H1 (cell line): ENCODE results near the gene B4GALNT1. TPM values are rescaled to one million over a fixed set of nuclear protein-coding genes. Genes with fewer than 3 reads are reported as not detected.
"Not testable (repeated sequence)": the region's sequence is repeated elsewhere in the genome, so short reads cannot be mapped to it uniquely, and the experiment has no call there.

Source experiments
- CTCF ChIA-PET: fragments of 300-600 bp; sonication (Branson Sonifier 250); formaldehyde crosslinking; loops from one replicate; lab custom pipeline; 2021; ENCODE audit not compliant: partially characterized antibody; lab: Charles Lee
- POLR2A ChIA-PET: fragments of 300-600 bp; sonication (Branson Sonifier 250); formaldehyde crosslinking; loops from one replicate; lab custom pipeline; 2021; ENCODE audit warnings: inconsistent platforms; ENCODE audit not compliant: partially characterized antibody; lab: Charles Lee
- DNase-seq, 2 experiments: peaks; one replicate each; pipeline versions ENCODE4 v3.0.0 to v3.0.0-alpha.2; 2010 to 2022; ENCODE audit warnings: low spot score in 2 of 2, low read depth in 1 of 2, mixed read lengths in 1 of 2
- FAIRE-seq: peaks from 2 replicates; lab custom pipeline; 2011; peaks lifted over from hg19 to GRCh38; lab: Jason Lieb, UNC
- H2AFZ ChIP-seq: 2 replicates; pipeline ENCODE4 v1.8.1; 2012; ENCODE audit warnings: low read length, inconsistent platforms
- H2AK5ac ChIP-seq: 2 replicates; pipeline ENCODE4 v1.6.1; 2013; ENCODE audit warnings: low read depth, low read length
- H2BK120ac ChIP-seq: replicated peaks from 2 replicates; pipeline ENCODE3; 2013; ENCODE audit warnings: low read depth, low read length, inconsistent platforms
- H2BK12ac ChIP-seq: 2 replicates; pipeline ENCODE4 v1.6.1; 2013; ENCODE audit warnings: low read depth, low read length
- H2BK15ac ChIP-seq: 2 replicates; pipeline ENCODE4 v1.6.1; 2013; ENCODE audit warnings: low read length
- H2BK20ac ChIP-seq: 2 replicates; pipeline ENCODE4 v1.6.1; 2013; ENCODE audit warnings: low read length
- H2BK5ac ChIP-seq: 2 replicates; pipeline ENCODE4 v1.6.1; 2013; ENCODE audit warnings: low read depth, low read length
- H3K14ac ChIP-seq: 2 replicates; pipeline ENCODE4 v1.6.1; 2013; ENCODE audit warnings: inconsistent platforms; ENCODE audit not compliant: insufficient read length
- H3K18ac ChIP-seq: 2 replicates; pipeline ENCODE4 v1.6.1; 2013; ENCODE audit warnings: low read length; ENCODE audit errors: extremely low read depth
- H3K23ac ChIP-seq: 2 replicates; pipeline ENCODE4 v1.6.1; 2013; ENCODE audit warnings: inconsistent platforms; ENCODE audit not compliant: insufficient read length
- H3K23me2 ChIP-seq: 2 replicates; pipeline ENCODE4 v1.6.1; 2013; ENCODE audit warnings: low read depth, low read length
- H3K27ac ChIP-seq: 2 replicates; pipeline ENCODE4 v1.6.1; 2011; ENCODE audit warnings: low read depth, low read length, inconsistent platforms
- H3K27me3 ChIP-seq, 4 experiments: replicated peaks in 1 of 4; 1 replicate in 1 of 4; 2 replicates in 3 of 4; pipeline versions ENCODE4 v1.6.1 to v1.8.1; 2011 to 2013; ENCODE audit warnings: low read length in 3 of 4, mild to moderate bottlenecking in 3 of 4, inconsistent platforms in 2 of 4, mixed read lengths in 2 of 4, moderate library complexity in 1 of 4; ENCODE audit not compliant: control insufficient read depth in 3 of 4, insufficient read depth in 3 of 4; ENCODE audit errors: extremely low read depth in 1 of 4
- H3K36me3 ChIP-seq, 4 experiments: 2 replicates each; pipeline versions ENCODE4 v1.6.1 to v1.8.1; 2011 to 2013; ENCODE audit warnings: mild to moderate bottlenecking in 4 of 4, low read length in 3 of 4, moderate library complexity in 2 of 4, control low read depth in 1 of 4, inconsistent platforms in 1 of 4; ENCODE audit not compliant: insufficient read depth in 4 of 4, control insufficient read depth in 2 of 4
- H3K4ac ChIP-seq: replicated peaks from 2 replicates; pipeline ENCODE3; 2013; ENCODE audit warnings: low read length, low read depth, mixed read lengths, inconsistent platforms; ENCODE audit not compliant: insufficient read length
- H3K4me1 ChIP-seq, 4 experiments: replicated peaks in 1 of 4; 1 replicate in 1 of 4; 2 replicates in 3 of 4; pipeline versions ENCODE4 v1.6.1 to v1.8.1; 2011 to 2013; ENCODE audit warnings: low read length in 3 of 4, inconsistent platforms in 2 of 4, mixed read lengths in 1 of 4; ENCODE audit not compliant: insufficient read depth in 4 of 4, control insufficient read depth in 3 of 4
- H3K4me2 ChIP-seq, 2 experiments: 2 replicates each; pipeline versions ENCODE4 v1.6.1 to v1.8.1; 2011 to 2013; ENCODE audit warnings: low read depth in 2 of 2, low read length in 2 of 2, control low read depth in 1 of 2, inconsistent platforms in 1 of 2, mild to moderate bottlenecking in 1 of 2; ENCODE audit not compliant: insufficient read depth in 1 of 2
- H3K4me3 ChIP-seq, 4 experiments: fragments of 200-600, 300-600 bp in 1 of 4; sonication (generic), shearing (Covaris generic), sonication (Bioruptor Twin) in 1 of 4; 2 replicates each; pipeline versions ENCODE4 v1.5.1 to v1.8.1; 2011 to 2016; ENCODE audit warnings: low read length in 4 of 4, low read depth in 3 of 4, control low read depth in 2 of 4, inconsistent platforms in 2 of 4, mild to moderate bottlenecking in 2 of 4, mixed read lengths in 1 of 4, moderate library complexity in 1 of 4; ENCODE audit not compliant: insufficient read depth in 2 of 4; ENCODE audit errors: extremely low read depth in 1 of 4
- H3K56ac ChIP-seq: replicated peaks from 2 replicates; pipeline ENCODE3; 2013; ENCODE audit warnings: low read depth, mild to moderate bottlenecking, mixed read lengths, low read length, inconsistent platforms; ENCODE audit not compliant: insufficient read length
- H3K79me1 ChIP-seq: 2 replicates; pipeline ENCODE4 v1.6.1; 2013; ENCODE audit warnings: low read depth, low read length, control low read depth
- H3K79me2 ChIP-seq, 2 experiments: 2 replicates each; pipeline versions ENCODE4 v1.6.1 to v1.8.1; 2012 to 2013; ENCODE audit warnings: low read length in 2 of 2, mild to moderate bottlenecking in 2 of 2, inconsistent platforms in 1 of 2; ENCODE audit not compliant: insufficient read depth in 2 of 2, control insufficient read depth in 1 of 2
- H3K9ac ChIP-seq, 4 experiments: replicated peaks in 1 of 4; 1 replicate in 1 of 4; 2 replicates in 3 of 4; pipeline versions ENCODE4 v1.6.1 to v1.8.1; 2011 to 2013; ENCODE audit warnings: low read depth in 3 of 4, low read length in 3 of 4, control low read depth in 2 of 4, mild to moderate bottlenecking in 2 of 4, moderate library complexity in 2 of 4, inconsistent platforms in 1 of 4; ENCODE audit errors: extremely low read depth in 1 of 4
- H3K9me3 ChIP-seq, 2 experiments: 2 replicates each; pipeline versions ENCODE4 v1.6.1 to v1.8.1; 2012 to 2013; ENCODE audit warnings: mild to moderate bottlenecking in 2 of 2, moderate library complexity in 2 of 2, control low read depth in 1 of 2, inconsistent platforms in 1 of 2, low read depth in 1 of 2, low read length in 1 of 2, mixed read lengths in 1 of 2; ENCODE audit not compliant: insufficient read depth in 2 of 2
- H4K20me1 ChIP-seq, 2 experiments: replicated peaks in 1 of 2; 2 replicates each; pipeline versions ENCODE3 to v1.8.1; 2011 to 2013; ENCODE audit warnings: inconsistent platforms in 2 of 2, low read length in 2 of 2, mild to moderate bottlenecking in 1 of 2; ENCODE audit not compliant: insufficient read depth in 2 of 2, control insufficient read depth in 1 of 2
- H4K5ac ChIP-seq: 2 replicates; pipeline ENCODE4 v1.6.1; 2013; ENCODE audit warnings: low read length, low read depth, mixed read lengths, inconsistent platforms; ENCODE audit not compliant: insufficient read length
- H4K8ac ChIP-seq: 2 replicates; pipeline ENCODE4 v1.8.0; 2013; ENCODE audit warnings: mild to moderate bottlenecking, moderate library complexity, low read length, inconsistent platforms; ENCODE audit not compliant: insufficient read depth; ENCODE audit errors: extremely low read depth
- H4K91ac ChIP-seq: replicated peaks from 2 replicates; pipeline ENCODE3; 2013; ENCODE audit warnings: low read length, mixed read lengths, inconsistent platforms; ENCODE audit not compliant: insufficient read length
- WGBS, 2 experiments: shearing (Covaris generic) in 1 of 2; methylation state at CpG; one replicate each; pipeline versions ENCODE4 v1.1.6 to v1.1.7; 2013 to 2015; ENCODE audit warnings: low lambda C conversion rate in 2 of 2, mixed read lengths in 2 of 2, inconsistent platforms in 1 of 2, low coverage in 1 of 2, missing lambda C conversion rate in 1 of 2; ENCODE audit not compliant: insufficient replicate concordance in 2 of 2, insufficient coverage in 1 of 2, insufficient read length in 1 of 2; ENCODE audit errors: extremely low coverage in 1 of 2, missing lambda C conversion rate in 1 of 2; 5-methylcytosine and 5-hydroxymethylcytosine counted together
- polyA plus RNA-seq, 7 experiments: library from polyadenylated mRNA; depleted of rRNA in 3 of 7; stranded (reverse) in 5 of 7; unstranded in 2 of 7; fragments of >200 nt in 5 of 7; fragments of 200-250 nt in 2 of 7; gene quantifications; 1 replicate in 5 of 7; 2 replicates in 1 of 7; 4 replicates in 1 of 7; pipeline versions ENCODE4 v1.2.1 to v1.2.3, GENCODE V29; 2011 to 2013; ENCODE audit warnings: missing spikeins in 2 of 7, mixed read lengths in 2 of 7
- total RNA-seq: library from RNA; stranded (reverse); fragmentation: NEBNext Ultra II Directional; extraction: Animal tissue kit (Norgen Biotek cat#: 25700); gene quantifications from 2 replicates; pipeline ENCODE4 v1.2.1, GENCODE V29; 2021

Gene B4GALNT1
- total and polyA plus RNA-seq, 2 of the 8 experiments (the other 6 are each of a cell fraction or from before 2014, with no cell fraction given), result 1.5 to 2.3 TPM

GRCh38 chr12:57671811-57672210 is 38.8 kb upstream of the B4GALNT1 start:
- not testable (repeated sequence) for H4K8ac ChIP-seq, H3K23me2 ChIP-seq, H3K79me2 ChIP-seq, H4K5ac ChIP-seq, H2AK5ac ChIP-seq, H3K79me1 ChIP-seq, H3K4ac ChIP-seq, H3K9ac ChIP-seq, H2BK20ac ChIP-seq, H2AFZ ChIP-seq, H2BK12ac ChIP-seq, H2BK5ac ChIP-seq, H3K27ac ChIP-seq, H4K20me1 ChIP-seq, H3K4me3 ChIP-seq, DNase-seq, H3K27me3 ChIP-seq, H3K4me1 ChIP-seq, H3K14ac ChIP-seq, FAIRE-seq, H3K4me2 ChIP-seq, H2BK120ac ChIP-seq, H3K18ac ChIP-seq, H3K23ac ChIP-seq, H4K91ac ChIP-seq, H3K36me3 ChIP-seq, H2BK15ac ChIP-seq, H3K56ac ChIP-seq
- CTCF ChIA-PET, result interaction anchor here (1.1 to 2.0 kb wide), 4 partner anchors 16 to 88 kb away, joined by 3 to 6 read pairs (median 5); no protein-coding TSS in a partner anchor
- WGBS, 2 experiments, result 88% methylated on average over 3 of the region's 3 CpGs; no CpG with 5 or more reads in 1 of the 2 experiments
- POLR2A ChIA-PET, result interaction anchor here (2.2 kb wide), 1 partner anchor 19 kb away, joined by 6 read pairs; no protein-coding TSS in a partner anchor
- peaks cover 2 to 18% of the 10 kb centered on the region in 2 experiments for H3K9me3 ChIP-seq

- H3K4me1 ChIP-seq, H3K4ac ChIP-seq, H3K4me2 ChIP-seq, H4K8ac ChIP-seq, H2BK120ac ChIP-seq, H3K18ac ChIP-seq, H3K56ac ChIP-seq, H2BK20ac ChIP-seq, H3K9ac ChIP-seq, H4K91ac ChIP-seq, H2AK5ac ChIP-seq, H2BK5ac ChIP-seq, H3K14ac ChIP-seq, H4K5ac ChIP-seq, H2BK12ac ChIP-seq, H3K27me3 ChIP-seq, H3K23ac ChIP-seq, DNase-seq, H3K36me3 ChIP-seq, H3K79me1 ChIP-seq, H3K27ac ChIP-seq, H2AFZ ChIP-seq, H4K20me1 ChIP-seq, H3K79me2 ChIP-seq, H2BK15ac ChIP-seq, FAIRE-seq, CTCF ChIA-PET, POLR2A ChIA-PET, H3K4me3 ChIP-seq, H3K23me2 ChIP-seq: not testable (repeated sequence)
- 82% methylated on average over 10 of the region's 10 CpGs; no CpG with 5 or more reads in 1 of the 2 experiments for WGBS, 2 experiments
- peaks cover 2 to 24% of the 10 kb centered on the region in 2 experiments; a peak in 3 of 4 replicates for H3K9me3 ChIP-seq
These were observed 36.7 kb upstream of the B4GALNT1 start for GRCh38 chr12:57669691-57670090.
